Prostate gland (tissue), 2 donors: ENCODE data around the gene FBLIM1. TPM values are rescaled to one million over a fixed set of nuclear protein-coding genes. Genes with fewer than 3 reads are reported as not detected.

ENCODE experiments used
- DNase-seq: peaks from one replicate; pipeline ENCODE4 v3.0.0-alpha.2; 2019; ENCODE audit warnings: low spot score
- H3K27ac ChIP-seq, 2 donors: fragments of 200-600 bp; sonication (generic); 2 replicates each; pipeline ENCODE4 v1.5.1; 2017 to 2019
- H3K27me3 ChIP-seq: fragments of 200-600 bp; sonication (generic); replicated peaks from 2 replicates; pipeline ENCODE4 v1.5.1; 2019; ENCODE audit not compliant: insufficient read depth
- H3K36me3 ChIP-seq, 2 donors: fragments of 200-600 bp; sonication (generic); 1 replicate in 1 of 2; 2 replicates in 1 of 2; pipeline versions ENCODE4 v1.5.1 to v1.8.1; 2017 to 2019
- H3K4me1 ChIP-seq: fragments of 200-600 bp; sonication (generic); replicated peaks from 2 replicates; pipeline ENCODE4 v1.5.1; 2019
- H3K4me3 ChIP-seq, 2 donors: fragments of 200-600 bp; sonication (generic); 2 replicates each; pipeline ENCODE4 v1.5.1; 2017 to 2019
- H3K9me3 ChIP-seq: fragments of 200-600 bp; sonication (generic); 2 replicates; pipeline ENCODE4 v1.5.1; 2017
- CTCF ChIP-seq, 4 experiments: fragments of 200-600 bp in 2 of 4; fragments of 450-650 bp in 2 of 4; sonication (generic) in 2 of 4; IDR thresholded peaks; 1 replicate in 3 of 4; 2 replicates in 1 of 4; pipeline ENCODE4 v1.5.1; 2016 to 2019; ENCODE audit warnings: antibody characterized with exemption in 4 of 4, mild to moderate bottlenecking in 2 of 4, moderate library complexity in 2 of 4
- POLR2A ChIP-seq: fragments of 450-650 bp; IDR thresholded peaks from one replicate; pipeline ENCODE4 v1.6.1; 2016; ENCODE audit warnings: antibody characterized with exemption, mild to moderate bottlenecking
- POLR2AphosphoS5 ChIP-seq: sonication (generic); formaldehyde crosslinking; IDR thresholded peaks from one replicate; pipeline ENCODE4 v1.6.1; 2017; ENCODE audit warnings: antibody characterized with exemption
- WGBS: methylation state at CpG from one replicate; pipeline ENCODE4 v1.1.5; 2018; 5-methylcytosine and 5-hydroxymethylcytosine counted together
- intact Hi-C: fragments of 100-400 bp; cut with DNase I; formaldehyde crosslinking; loops from one replicate; pipeline ENCODE4 v1.14.2; 2022
- total RNA-seq, 2 donors: library from RNA; depleted of rRNA; stranded (reverse); fragments of >200 nt; gene quantifications; one replicate each; pipeline ENCODE4 v1.1.0, GENCODE V29; 2016

Gene FBLIM1
- total RNA-seq, 2 donors from 2014 or later = 33.1 to 111 TPM

- intact Hi-C loops = no loop called here
- Histone ChIP-seq H3K4me3 (no peak overlapping the region), H3K4me1 (peaks cover 5% of the 10 kb centered on the region), H3K36me3 (peaks cover 0 to 9% of the 10 kb centered on the region in 2 donors), H3K27ac (no peak overlapping the region), H3K27me3 (no peaks in the 10 kb centered on the region), H3K9me3 (no peaks in the 10 kb centered on the region)
- no peak for DNase-seq
- 80% methylated on average over 6 of the region's 6 CpGs for WGBS
- TF ChIP-seq POLR2A (no peak), POLR2AphosphoS5 (no peak), CTCF (IDR thresholded peaks at IDR 0.05) (no peak)
These were observed 13.4 kb downstream of the FBLIM1 start for GRCh38 chr1:15771836-15772515.

- no peaks in the 10 kb centered on the region for H3K36me3 ChIP-seq
- WGBS = 88% methylated on average over 2 of the region's 2 CpGs
- H3K27ac ChIP-seq = no peak overlapping the region
- H3K4me1 ChIP-seq = no peaks in the 10 kb centered on the region
- H3K9me3 ChIP-seq = no peaks in the 10 kb centered on the region
- DNase-seq = no peak
- H3K4me3 ChIP-seq = no peak overlapping the region
- intact Hi-C loops = no loop called here
- H3K27me3 ChIP-seq = no peaks in the 10 kb centered on the region
- no peak for TF ChIP-seq POLR2AphosphoS5
- no peak for TF ChIP-seq POLR2A
- no peak for TF ChIP-seq CTCF (IDR thresholded peaks at IDR 0.05)
These were observed 17.1 kb downstream of the FBLIM1 start for GRCh38 chr1:15775706-15776105.

GRCh38 chr1:15777909-15778707 lies 19.5 kb downstream of the FBLIM1 start:
- H3K4me3 ChIP-seq = no peak overlapping the region
- no peaks in the 10 kb centered on the region for H3K4me1 ChIP-seq
- WGBS = 89% methylated on average over 7 of the region's 7 CpGs
- intact Hi-C loops = no loop called here
- H3K27me3 ChIP-seq = no peaks in the 10 kb centered on the region
- H3K27ac ChIP-seq = no peak overlapping the region
- H3K36me3 ChIP-seq = no peaks in the 10 kb centered on the region
- no peaks in the 10 kb centered on the region for H3K9me3 ChIP-seq
- no peak for TF ChIP-seq CTCF (IDR thresholded peaks at IDR 0.05)
- no peak for TF ChIP-seq POLR2AphosphoS5
- TF ChIP-seq POLR2A = no peak
- DNase-seq = no peak

GRCh38 chr1:15785683-15786082 lies 27.1 kb downstream of the FBLIM1 start:
- no peaks in the 10 kb centered on the region for H3K36me3 ChIP-seq
- no peaks in the 10 kb centered on the region for H3K27me3 ChIP-seq
- no peak for DNase-seq
- no peaks in the 10 kb centered on the region for H3K9me3 ChIP-seq
- no peak overlapping the region for H3K27ac ChIP-seq
- H3K4me1 ChIP-seq = no peaks in the 10 kb centered on the region
- no peak overlapping the region for H3K4me3 ChIP-seq
- TF ChIP-seq POLR2A (no peak), POLR2AphosphoS5 (no peak), CTCF (IDR thresholded peaks at IDR 0.05) (no peak)
- intact Hi-C loops = no loop called here
- 86% methylated on average over 8 of the region's 8 CpGs for WGBS

- Histone ChIP-seq H3K27ac (no peak overlapping the region), H3K9me3 (no peaks in the 10 kb centered on the region)
- 49% methylated on average over 10 of the region's 10 CpGs for WGBS
These were observed 28.0 kb downstream of the FBLIM1 start for GRCh38 chr1:15786581-15786980.

More at GRCh38 chr1:15786581-15786980, 28.0 kb downstream of the FBLIM1 start:
- no peaks in the 10 kb centered on the region for H3K27me3 ChIP-seq
- H3K36me3 ChIP-seq = no peaks in the 10 kb centered on the region
- no peak overlapping the region for H3K4me3 ChIP-seq
- H3K4me1 ChIP-seq = no peaks in the 10 kb centered on the region
- TF ChIP-seq POLR2AphosphoS5 = no peak
- TF ChIP-seq POLR2A = no peak
- no peak for TF ChIP-seq CTCF (IDR thresholded peaks at IDR 0.05)
- intact Hi-C loops = no loop called here
- DNase-seq = no peak
